Measurements from ENCODE around the gene KRT5.

GRCh38 chr12:52518574-52519386 is 1.4 kb downstream of the KRT5 start:
- no peak for TF ChIP-seq SUZ12 (IDR thresholded peaks at IDR 0.05; ENCODE audit: extremely low read depth, insufficient read depth, insufficient read length)
- TF ChIP-seq ZNF274 (IDR thresholded peaks at IDR 0.05; ENCODE audit: low read depth, low read length), result no peak
- TF ChIP-seq YY1 (IDR thresholded peaks at IDR 0.05; ENCODE audit: insufficient read depth, insufficient read length), result no peak
